ENCODE results near the gene DOCK6.

DNA sequence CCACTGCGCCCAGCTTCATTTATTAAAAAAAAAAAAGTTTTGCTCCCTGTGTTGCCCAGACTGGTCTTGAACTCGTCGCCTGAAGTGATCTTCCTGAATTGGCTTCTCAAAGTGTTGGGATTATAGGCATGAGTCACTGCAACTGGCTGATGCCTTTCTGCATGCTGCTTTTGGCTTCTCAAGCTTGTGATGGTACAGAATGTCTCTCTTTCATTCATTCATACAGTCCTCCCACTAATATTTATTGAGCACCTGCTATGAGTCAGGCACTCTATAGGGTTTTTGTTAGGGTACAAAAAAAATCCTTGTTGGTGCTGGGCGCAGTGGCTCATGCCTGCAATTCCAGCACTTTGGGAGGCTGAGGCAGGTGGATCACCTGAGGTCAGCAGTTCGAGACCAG, 42.6 kb upstream of the DOCK6 start:
- TF ChIP-seq, protein P1, sequence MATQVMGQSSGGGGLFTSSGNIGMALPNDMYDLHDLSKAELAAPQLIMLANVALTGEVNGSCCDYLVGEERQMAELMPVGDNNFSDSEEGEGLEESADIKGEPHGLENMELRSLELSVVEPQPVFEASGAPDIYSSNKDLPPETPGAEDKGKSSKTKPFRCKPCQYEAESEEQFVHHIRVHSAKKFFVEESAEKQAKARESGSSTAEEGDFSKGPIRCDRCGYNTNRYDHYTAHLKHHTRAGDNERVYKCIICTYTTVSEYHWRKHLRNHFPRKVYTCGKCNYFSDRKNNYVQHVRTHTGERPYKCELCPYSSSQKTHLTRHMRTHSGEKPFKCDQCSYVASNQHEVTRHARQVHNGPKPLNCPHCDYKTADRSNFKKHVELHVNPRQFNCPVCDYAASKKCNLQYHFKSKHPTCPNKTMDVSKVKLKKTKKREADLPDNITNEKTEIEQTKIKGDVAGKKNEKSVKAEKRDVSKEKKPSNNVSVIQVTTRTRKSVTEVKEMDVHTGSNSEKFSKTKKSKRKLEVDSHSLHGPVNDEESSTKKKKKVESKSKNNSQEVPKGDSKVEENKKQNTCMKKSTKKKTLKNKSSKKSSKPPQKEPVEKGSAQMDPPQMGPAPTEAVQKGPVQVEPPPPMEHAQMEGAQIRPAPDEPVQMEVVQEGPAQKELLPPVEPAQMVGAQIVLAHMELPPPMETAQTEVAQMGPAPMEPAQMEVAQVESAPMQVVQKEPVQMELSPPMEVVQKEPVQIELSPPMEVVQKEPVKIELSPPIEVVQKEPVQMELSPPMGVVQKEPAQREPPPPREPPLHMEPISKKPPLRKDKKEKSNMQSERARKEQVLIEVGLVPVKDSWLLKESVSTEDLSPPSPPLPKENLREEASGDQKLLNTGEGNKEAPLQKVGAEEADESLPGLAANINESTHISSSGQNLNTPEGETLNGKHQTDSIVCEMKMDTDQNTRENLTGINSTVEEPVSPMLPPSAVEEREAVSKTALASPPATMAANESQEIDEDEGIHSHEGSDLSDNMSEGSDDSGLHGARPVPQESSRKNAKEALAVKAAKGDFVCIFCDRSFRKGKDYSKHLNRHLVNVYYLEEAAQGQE (IDR thresholded peaks at IDR 0.05; ENCODE audit: insufficient read depth in 1 of 2, low read depth in 2 of 2, low read length in 2 of 2), result no peak
- no peak for TF ChIP-seq TAF1 (IDR thresholded peaks at IDR 0.05; ENCODE audit: borderline replicate concordance, insufficient read depth, low read length)
- TF ChIP-seq POLR2AphosphoS5 (IDR thresholded peaks at IDR 0.05; ENCODE audit: low read depth, low read length), result no peak
- no peak for TF ChIP-seq SIN3A (IDR thresholded peaks at IDR 0.05; ENCODE audit: borderline replicate concordance, insufficient read depth, low read length)
- TF ChIP-seq FOXP2 (optimal IDR thresholded peaks at IDR 0.05; ENCODE audit: borderline replicate concordance, extremely low read depth, extremely low read length, insufficient read depth), result no peak
